ENCODE measurements around the gene OPRM1.
"Not testable (repeated sequence)": the region's sequence is repeated elsewhere in the genome, so short reads cannot be mapped to it uniquely, and the experiment has no call there.

The OPRM1 gene

GRCh38 chr6:154058963-154059680, 20.1 kb downstream of the OPRM1 start:
- no peaks in the 10 kb centered on the region for H3K36me3 ChIP-seq (ENCODE audit: insufficient read depth, low read length)
- H3K9me3 ChIP-seq (ENCODE audit: control insufficient read depth, insufficient read depth, low read length) = no peaks in the 10 kb centered on the region
- H3K4me1 ChIP-seq (ENCODE audit: insufficient read depth, low read length) = no peaks in the 10 kb centered on the region
- no peak overlapping the region for H3K9ac ChIP-seq (ENCODE audit: low read depth, low read length)

- Histone ChIP-seq H3K9me3 (ENCODE audit: control insufficient read depth, insufficient read depth, low read length) (no peaks in the 10 kb centered on the region), H3K36me3 (ENCODE audit: insufficient read depth, low read length) (no peaks in the 10 kb centered on the region), H3K4me1 (ENCODE audit: insufficient read depth, low read length) (no peaks in the 10 kb centered on the region), H3K9ac (ENCODE audit: low read depth, low read length) (no peak overlapping the region)
Observed at GRCh38 chr6:154060076-154060475, 21.0 kb downstream of the OPRM1 start.

GRCh38 chr6:154070041-154070440, 31.0 kb downstream of the OPRM1 start:
- Histone ChIP-seq H3K4me1 (ENCODE audit: insufficient read depth, low read length) (no peaks in the 10 kb centered on the region), H3K36me3 (ENCODE audit: insufficient read depth, low read length) (no peaks in the 10 kb centered on the region), H3K9me3 (ENCODE audit: control insufficient read depth, insufficient read depth, low read length) (no peaks in the 10 kb centered on the region), H3K9ac (ENCODE audit: low read depth, low read length) (no peak overlapping the region)

GRCh38 chr6:154070657-154071056, 31.6 kb downstream of the OPRM1 start:
- Histone ChIP-seq H3K9me3 (ENCODE audit: control insufficient read depth, insufficient read depth, low read length) (no peaks in the 10 kb centered on the region), H3K9ac (ENCODE audit: low read depth, low read length) (no peak overlapping the region), H3K4me1 (ENCODE audit: insufficient read depth, low read length) (no peaks in the 10 kb centered on the region), H3K36me3 (ENCODE audit: insufficient read depth, low read length) (no peaks in the 10 kb centered on the region)

- Histone ChIP-seq H3K9ac (ENCODE audit: low read depth, low read length) (no peak overlapping the region), H3K4me1 (ENCODE audit: insufficient read depth, low read length) (no peaks in the 10 kb centered on the region), H3K9me3 (ENCODE audit: control insufficient read depth, insufficient read depth, low read length) (no peaks in the 10 kb centered on the region), H3K36me3 (ENCODE audit: insufficient read depth, low read length) (no peaks in the 10 kb centered on the region)
Observed at GRCh38 chr6:154071236-154071635, 32.2 kb downstream of the OPRM1 start.

GRCh38 chr6:154071711-154072110, 32.7 kb downstream of the OPRM1 start:
- Histone ChIP-seq H3K9ac (ENCODE audit: low read depth, low read length) (no peak overlapping the region), H3K36me3 (ENCODE audit: insufficient read depth, low read length) (no peaks in the 10 kb centered on the region), H3K4me1 (ENCODE audit: insufficient read depth, low read length) (no peaks in the 10 kb centered on the region), H3K9me3 (ENCODE audit: control insufficient read depth, insufficient read depth, low read length) (no peaks in the 10 kb centered on the region)

- not testable (repeated sequence) for H3K9me3 ChIP-seq (ENCODE audit: control insufficient read depth, insufficient read depth, low read length); H3K4me1 ChIP-seq (ENCODE audit: insufficient read depth, low read length); H3K9ac ChIP-seq (ENCODE audit: low read depth, low read length); H3K36me3 ChIP-seq (ENCODE audit: insufficient read depth, low read length)
Observed at GRCh38 chr6:154078596-154078995, 39.6 kb downstream of the OPRM1 start.

GRCh38 chr6:154080461-154081189, 41.6 kb downstream of the OPRM1 start:
- H3K9ac ChIP-seq (ENCODE audit: low read depth, low read length) = no peak overlapping the region
- H3K4me1 ChIP-seq (ENCODE audit: insufficient read depth, low read length) = no peaks in the 10 kb centered on the region
- H3K36me3 ChIP-seq (ENCODE audit: insufficient read depth, low read length) = no peaks in the 10 kb centered on the region
- H3K9me3 ChIP-seq (ENCODE audit: control insufficient read depth, insufficient read depth, low read length) = no peaks in the 10 kb centered on the region

GRCh38 chr6:154086510-154086909, 47.5 kb downstream of the OPRM1 start:
- H3K4me1 ChIP-seq (ENCODE audit: insufficient read depth, low read length) = no peaks in the 10 kb centered on the region
- no peaks in the 10 kb centered on the region for H3K9me3 ChIP-seq (ENCODE audit: control insufficient read depth, insufficient read depth, low read length)
- H3K9ac ChIP-seq (ENCODE audit: low read depth, low read length) = no peak overlapping the region
- H3K36me3 ChIP-seq (ENCODE audit: insufficient read depth, low read length) = no peaks in the 10 kb centered on the region

- no peaks in the 10 kb centered on the region for H3K4me1 ChIP-seq (ENCODE audit: insufficient read depth, low read length)
- no peaks in the 10 kb centered on the region for H3K36me3 ChIP-seq (ENCODE audit: insufficient read depth, low read length)
- H3K9me3 ChIP-seq (ENCODE audit: control insufficient read depth, insufficient read depth, low read length) = no peaks in the 10 kb centered on the region
- H3K9ac ChIP-seq (ENCODE audit: low read depth, low read length) = no peak overlapping the region
Observed at GRCh38 chr6:154092326-154092962, 53.4 kb downstream of the OPRM1 start.

- no peak overlapping the region for H3K9ac ChIP-seq (ENCODE audit: low read depth, low read length)
- no peaks in the 10 kb centered on the region for H3K36me3 ChIP-seq (ENCODE audit: insufficient read depth, low read length)
- no peaks in the 10 kb centered on the region for H3K4me1 ChIP-seq (ENCODE audit: insufficient read depth, low read length)
- H3K9me3 ChIP-seq (ENCODE audit: control insufficient read depth, insufficient read depth, low read length) = no peaks in the 10 kb centered on the region
Observed at GRCh38 chr6:154093231-154094044, 54.4 kb downstream of the OPRM1 start.

- no peaks in the 10 kb centered on the region for H3K36me3 ChIP-seq (ENCODE audit: insufficient read depth, low read length)
Observed at GRCh38 chr6:154095571-154095970, 56.5 kb downstream of the OPRM1 start.

GRCh38 chr6:154096316-154096715, 57.3 kb downstream of the OPRM1 start:
- no peaks in the 10 kb centered on the region for H3K4me1 ChIP-seq (ENCODE audit: insufficient read depth, low read length)
- H3K36me3 ChIP-seq (ENCODE audit: insufficient read depth, low read length) = no peaks in the 10 kb centered on the region
- no peak overlapping the region for H3K9ac ChIP-seq (ENCODE audit: low read depth, low read length)
- no peaks in the 10 kb centered on the region for H3K9me3 ChIP-seq (ENCODE audit: control insufficient read depth, insufficient read depth, low read length)

More at GRCh38 chr6:154095571-154095970, 56.5 kb downstream of the OPRM1 start:
- Histone ChIP-seq H3K4me1 (ENCODE audit: insufficient read depth, low read length) (no peaks in the 10 kb centered on the region), H3K9me3 (ENCODE audit: control insufficient read depth, insufficient read depth, low read length) (no peaks in the 10 kb centered on the region), H3K9ac (ENCODE audit: low read depth, low read length) (no peak overlapping the region)

- no peaks in the 10 kb centered on the region for H3K36me3 ChIP-seq (ENCODE audit: insufficient read depth, low read length)
- no peak overlapping the region for H3K9ac ChIP-seq (ENCODE audit: low read depth, low read length)
- no peaks in the 10 kb centered on the region for H3K9me3 ChIP-seq (ENCODE audit: control insufficient read depth, insufficient read depth, low read length)
- no peaks in the 10 kb centered on the region for H3K4me1 ChIP-seq (ENCODE audit: insufficient read depth, low read length)
Observed at GRCh38 chr6:154096834-154097233, 57.8 kb downstream of the OPRM1 start.

Measured in ES-I3 (cell line).